GM23338 (cell line): ENCODE data around the gene SPRED2.

ENCODE experiments used
- CREB1 ChIP-seq: fragments of 250-450 bp; sonication (Bioruptor Pico); IDR thresholded peaks from 2 replicates; pipeline ENCODE4 v1.5.0; 2020; ENCODE audit warnings: low read depth, mild to moderate bottlenecking, moderate library complexity
- CTCF ChIP-seq, 2 experiments: fragments of 200-600 bp in 1 of 2; sonication (generic) in 1 of 2; conservative IDR thresholded peaks; 2 replicates each; pipeline versions ENCODE4 v1.5.1 to v1.6.1; 2016 to 2017; ENCODE audit warnings: antibody characterized with exemption in 2 of 2, low read depth in 2 of 2, mild to moderate bottlenecking in 2 of 2, moderate library complexity in 1 of 2
- EZH2 ChIP-seq: fragments of 200-600 bp; sonication (generic); IDR thresholded peaks from one replicate; pipeline ENCODE4 v1.8.0; 2017; ENCODE audit warnings: antibody characterized with exemption, mild to moderate bottlenecking, low read depth; ENCODE audit not compliant: unreplicated experiment
- EZH2phosphoT487 ChIP-seq: fragments of 200-600 bp; sonication (generic); IDR thresholded peaks from one replicate; pipeline ENCODE4 v1.8.1; 2018; ENCODE audit warnings: antibody characterized with exemption; ENCODE audit not compliant: unreplicated experiment
- JUNB ChIP-seq: IDR thresholded peaks from one replicate; pipeline ENCODE4 v1.6.1; 2016; ENCODE audit warnings: antibody characterized with exemption; ENCODE audit not compliant: unreplicated experiment
- NANOG ChIP-seq: IDR thresholded peaks from 2 replicates; pipeline ENCODE4 v1.6.1; 2016; ENCODE audit warnings: antibody characterized with exemption, borderline replicate concordance
- POLR2AphosphoS5 ChIP-seq: IDR thresholded peaks from 2 replicates; pipeline ENCODE4 v1.6.1; 2016; ENCODE audit warnings: antibody characterized with exemption, low read depth
- REST ChIP-seq: IDR thresholded peaks from one replicate; pipeline ENCODE4 v1.6.1; 2018; ENCODE audit warnings: antibody characterized with exemption; ENCODE audit not compliant: unreplicated experiment
- STAT1 ChIP-seq: IDR thresholded peaks from one replicate; pipeline ENCODE4 v1.6.1; 2016; ENCODE audit warnings: antibody characterized with exemption; ENCODE audit not compliant: unreplicated experiment
- ZNF331 ChIP-seq: fragments of 250-450 bp; sonication (Bioruptor Pico); IDR thresholded peaks from 2 replicates; pipeline ENCODE4 v1.5.0; 2020; ENCODE audit warnings: low read depth, mild to moderate bottlenecking, moderate library complexity
- TF ChIP-seq, protein P1 (sequence below): IDR thresholded peaks from 2 replicates; pipeline ENCODE4 v1.6.1; 2016; ENCODE audit warnings: antibody characterized with exemption

DNA sequence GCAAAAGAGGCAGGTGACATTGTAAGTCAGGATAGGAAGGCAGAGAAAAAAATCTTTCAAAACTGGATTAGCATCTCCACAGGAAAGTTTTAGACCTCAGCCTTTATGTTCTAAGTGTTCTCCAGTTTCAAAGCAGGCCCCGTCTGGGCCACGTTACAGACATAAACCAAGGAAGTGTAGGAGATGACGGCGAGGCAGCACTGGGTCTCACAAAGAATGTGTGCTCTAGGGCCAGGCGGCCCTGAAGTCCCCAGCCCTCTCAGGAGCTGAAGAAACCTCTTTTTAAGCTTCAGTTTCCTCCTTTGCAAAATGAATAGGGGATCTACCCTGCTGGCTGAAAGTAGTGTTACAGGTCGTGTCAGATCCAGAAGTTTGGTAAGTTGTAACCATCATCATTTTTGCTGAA, 81.7 kb downstream of the SPRED2 start:
- peak; percentile 13 to 51; a peak in 1 of 4 replicates for TF ChIP-seq CTCF (conservative IDR thresholded peaks at IDR 0.05; ENCODE audit: low read depth in 2 of 2)
- TF ChIP-seq CREB1 (CRISPR knock-in tag): no peak
- TF ChIP-seq POLR2AphosphoS5: no peak
- TF ChIP-seq STAT1: no peak
- TF ChIP-seq EZH2: no peak
- no peak for TF ChIP-seq JUNB
- TF ChIP-seq EZH2phosphoT487: no peak
- no peak for TF ChIP-seq REST
- TF ChIP-seq, protein P1, sequence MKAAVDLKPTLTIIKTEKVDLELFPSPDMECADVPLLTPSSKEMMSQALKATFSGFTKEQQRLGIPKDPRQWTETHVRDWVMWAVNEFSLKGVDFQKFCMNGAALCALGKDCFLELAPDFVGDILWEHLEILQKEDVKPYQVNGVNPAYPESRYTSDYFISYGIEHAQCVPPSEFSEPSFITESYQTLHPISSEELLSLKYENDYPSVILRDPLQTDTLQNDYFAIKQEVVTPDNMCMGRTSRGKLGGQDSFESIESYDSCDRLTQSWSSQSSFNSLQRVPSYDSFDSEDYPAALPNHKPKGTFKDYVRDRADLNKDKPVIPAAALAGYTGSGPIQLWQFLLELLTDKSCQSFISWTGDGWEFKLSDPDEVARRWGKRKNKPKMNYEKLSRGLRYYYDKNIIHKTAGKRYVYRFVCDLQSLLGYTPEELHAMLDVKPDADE: no peak
- no peak for TF ChIP-seq ZNF331 (CRISPR knock-in tag)
- no peak for TF ChIP-seq NANOG
